HPDE6-E6E7 (cell line): ENCODE measurements around the gene SETMAR.

Experiments
- DNase-seq: peaks from one replicate; pipeline ENCODE4 v3.0.0; 2011; ENCODE audit warnings: missing footprints; ENCODE audit errors: extremely low spot score

SETMAR gene

GRCh38 chr3:4351164-4351855 is 48.1 kb downstream of the SETMAR start:
- DNase-seq: no peak

- no peak for DNase-seq
Measured at GRCh38 chr3:4351872-4352271, 48.7 kb downstream of the SETMAR start.

- DNase-seq: no peak
Measured at GRCh38 chr3:4355401-4356219, 52.4 kb downstream of the SETMAR start.

DNA sequence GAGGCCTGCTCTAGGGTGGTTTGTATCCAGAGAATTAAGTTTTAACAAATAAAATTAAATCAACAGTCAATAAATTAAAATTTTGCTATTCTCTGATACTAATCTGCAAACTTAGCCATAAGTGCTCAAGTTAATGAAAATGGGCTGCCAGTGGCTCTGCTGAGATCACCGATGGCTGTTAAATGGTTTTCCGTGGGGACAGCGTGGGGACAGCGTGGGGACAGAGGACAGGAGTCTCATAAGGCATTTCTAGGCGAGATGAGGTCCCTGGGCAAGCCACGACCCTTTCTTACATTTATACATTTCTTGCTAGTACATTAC is 53.0 kb downstream of the SETMAR start:
- no peak for DNase-seq

GRCh38 chr3:4356546-4357410 is 53.6 kb downstream of the SETMAR start:
- no peak for DNase-seq

DNA sequence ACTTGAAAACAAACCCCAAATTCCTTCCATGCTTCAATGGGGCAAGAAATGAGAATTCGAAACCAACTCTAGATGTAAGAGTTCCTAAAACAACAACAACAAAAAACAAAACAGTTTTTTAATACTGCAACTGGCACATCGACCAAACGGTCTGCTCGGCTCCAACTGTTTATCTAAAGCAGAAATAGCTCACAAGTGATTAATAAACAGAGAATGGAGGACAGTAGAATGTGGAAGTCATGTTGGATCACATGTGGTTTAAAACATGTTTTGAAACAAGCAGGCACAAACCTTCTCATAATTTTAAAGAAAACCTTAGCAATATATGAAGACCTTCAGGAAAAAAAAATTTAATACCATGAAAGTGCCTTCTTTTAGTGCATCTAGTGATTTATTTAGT is 55.1 kb downstream of the SETMAR start:
- no peak for DNase-seq

DNA sequence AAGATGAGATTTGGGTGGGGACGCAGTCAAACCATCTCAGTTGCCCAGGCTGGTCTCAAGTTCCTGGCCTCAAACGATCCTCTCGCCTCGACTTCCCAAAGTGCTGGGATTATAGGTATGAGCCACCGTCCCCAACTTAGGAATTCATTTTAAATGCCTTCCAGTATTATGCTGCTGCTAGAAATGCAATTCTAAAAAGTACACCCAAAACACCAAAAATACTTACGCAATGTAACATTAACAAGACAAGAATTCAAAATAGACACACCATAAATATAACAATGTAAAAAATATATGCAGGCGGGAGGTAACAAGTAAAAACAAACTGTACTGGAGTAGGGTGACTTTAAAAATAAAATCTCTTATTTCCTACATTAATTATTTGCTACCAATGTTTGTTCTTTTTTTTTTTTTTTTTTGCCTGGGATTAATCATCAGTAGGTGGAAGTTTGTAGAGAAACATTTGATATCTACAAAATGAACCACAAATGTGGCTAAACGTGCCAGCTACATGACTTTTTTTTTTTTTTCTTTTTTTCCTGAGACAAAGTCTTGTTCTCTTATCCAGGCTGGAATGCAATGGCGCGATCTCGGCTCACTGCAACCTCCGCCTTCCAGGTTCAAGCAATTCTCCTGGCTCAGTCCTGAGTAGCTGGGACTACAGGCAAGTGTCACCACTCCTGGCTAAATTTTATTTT is 56.8 kb downstream of the SETMAR start:
- DNase-seq: no peak

DNA sequence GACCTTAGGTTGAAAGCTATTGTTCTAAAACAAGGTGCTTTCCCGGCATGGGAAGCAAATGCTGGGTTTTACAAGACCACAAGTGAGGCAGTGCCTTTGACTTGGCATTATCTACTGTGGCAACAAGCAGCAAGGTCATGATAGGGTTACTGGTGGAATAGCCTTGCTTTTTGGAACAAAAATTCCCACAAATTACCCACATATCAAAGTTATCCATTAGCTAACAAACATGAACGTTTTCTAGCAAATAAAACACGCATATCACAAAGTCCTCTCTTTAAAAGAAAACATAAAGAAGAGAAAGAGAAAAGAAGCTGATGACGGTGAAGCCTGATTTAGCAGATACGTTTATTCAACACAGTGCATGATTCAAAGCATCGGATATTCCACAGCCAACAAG is 57.6 kb downstream of the SETMAR start:
- no peak for DNase-seq

DNA sequence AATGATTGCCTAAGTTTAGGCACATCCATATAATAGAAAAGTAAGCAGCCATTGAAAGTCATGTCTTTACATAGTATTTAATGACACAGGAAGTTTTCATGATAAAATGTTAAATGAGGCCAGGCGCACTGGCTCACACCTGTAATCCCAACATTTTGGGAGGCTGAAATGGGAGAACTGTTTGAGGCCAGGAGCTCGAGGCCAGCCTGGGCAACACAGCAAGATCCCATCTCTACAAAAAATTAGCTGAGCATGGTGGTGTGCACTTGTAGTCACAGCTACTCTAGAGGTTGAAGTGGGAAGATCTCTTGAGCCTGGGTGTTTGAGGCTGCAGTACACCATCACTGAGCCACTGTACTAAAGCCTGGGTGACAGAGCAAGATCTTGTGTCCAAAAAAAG is 59.4 kb downstream of the SETMAR start:
- DNase-seq: no peak
